K562 (cell line): ENCODE data around the gene GYPC. TPM values are rescaled to one million over a fixed set of nuclear protein-coding genes. Genes with fewer than 3 reads are reported as not detected.
"Not testable (repeated sequence)": the region's sequence is repeated elsewhere in the genome, so short reads cannot be mapped to it uniquely, and the experiment has no call there.

Experiments used
- ATAC-seq: fragments of 200-7000 bp; cut with Tn5 transposase; 3 replicates; pipeline ENCODE4 v1.9.1; 2020; ENCODE audit warnings: moderate library complexity
- BruUV-seq: library from RNA; stranded (reverse); fragments of 400-500 nt; replicated peaks from 2 replicates; lab custom pipeline; 2021; lab: Mats Ljungman, UMichigan
- CTCF ChIA-PET: fragments of 300-600 bp; formaldehyde crosslinking; extraction: SDS; loops from one replicate; lab custom pipeline; 2021; ENCODE audit warnings: low intra/inter-chr PET ratio; lab: Yijun Ruan, JAX
- POLR2A ChIA-PET: fragments of 300-600, 350-650 bp; sonication (Branson Sonifier 250); formaldehyde crosslinking; extraction: SDS; loops from one replicate; lab custom pipeline; 2021; ENCODE audit warnings: antibody characterized with exemption, inconsistent platforms; lab: Yijun Ruan, JAX
- DNase-seq, 4 experiments: peaks; one replicate each; pipeline versions ENCODE4 v3.0.0 to v3.0.0-alpha.2; 2011 to 2018; ENCODE audit warnings: low spot score in 3 of 4, mixed read lengths in 3 of 4; ENCODE audit errors: extremely low read depth in 1 of 4
- FAIRE-seq: peaks from 2 replicates; lab custom pipeline; 2011; peaks lifted over from hg19 to GRCh38; lab: Jason Lieb, UNC
- H2AFZ ChIP-seq: 2 replicates; pipeline ENCODE4 v1.6.0; 2011; ENCODE audit warnings: low read depth, low read length, control low read depth, inconsistent platforms
- H3K27ac ChIP-seq: fragments of 200-600 bp; 3 replicates; pipeline ENCODE4 v1.8.0; 2011; ENCODE audit warnings: low read depth, mild to moderate bottlenecking, control low read depth, inconsistent platforms, low read length, moderate library complexity, mixed read lengths; ENCODE audit errors: extremely low read depth
- H3K27me3 ChIP-seq, 2 experiments: fragments of 300-600 bp in 1 of 2; 2 replicates in 1 of 2; 3 replicates in 1 of 2; pipeline versions ENCODE4 v1.6.0 to v1.8.0; 2011; ENCODE audit warnings: inconsistent platforms in 2 of 2, low read length in 2 of 2, mild to moderate bottlenecking in 1 of 2, mixed read lengths in 1 of 2, moderate library complexity in 1 of 2; ENCODE audit not compliant: control insufficient read depth in 2 of 2, insufficient read depth in 2 of 2
- H3K36me3 ChIP-seq: fragments of 300-600 bp; 3 replicates; pipeline ENCODE4 v1.8.0; 2011; ENCODE audit warnings: mild to moderate bottlenecking, low read length, inconsistent platforms; ENCODE audit not compliant: control insufficient read depth, insufficient read depth
- H3K4me1 ChIP-seq, 2 experiments: fragments of 200-600 bp in 1 of 2; replicated peaks in 1 of 2; 2 replicates in 1 of 2; 3 replicates in 1 of 2; pipeline versions ENCODE4 v1.5.1 to v1.8.0; 2011; ENCODE audit warnings: inconsistent platforms in 2 of 2, low read length in 2 of 2, mild to moderate bottlenecking in 1 of 2, mixed read lengths in 1 of 2, moderate library complexity in 1 of 2; ENCODE audit not compliant: control insufficient read depth in 2 of 2, insufficient read depth in 2 of 2
- H3K4me2 ChIP-seq: 2 replicates; pipeline ENCODE4 v1.6.1; 2011; ENCODE audit warnings: low read length, control low read depth, inconsistent platforms, mixed read lengths; ENCODE audit not compliant: insufficient read depth
- H3K4me3 ChIP-seq: fragments of 200-600 bp; sonication (generic), shearing (Covaris generic); 2 replicates; pipeline ENCODE4 v1.5.1; 2016; ENCODE audit warnings: control low read depth, inconsistent platforms
- H3K79me2 ChIP-seq: fragments of 200-600 bp; 3 replicates; pipeline ENCODE4 v1.8.0; 2011; ENCODE audit warnings: low read length, inconsistent platforms; ENCODE audit not compliant: control insufficient read depth, insufficient read depth
- H3K9ac ChIP-seq, 2 experiments: 2 replicates each; pipeline versions ENCODE4 v1.6.0 to v1.6.1; 2011; ENCODE audit warnings: low read depth in 2 of 2, low read length in 2 of 2, control low read depth in 1 of 2, inconsistent platforms in 1 of 2, mild to moderate bottlenecking in 1 of 2, mixed read lengths in 1 of 2; ENCODE audit not compliant: insufficient read depth in 1 of 2
- H3K9me1 ChIP-seq: one replicate; pipeline ENCODE4 v1.6.0; 2011; ENCODE audit warnings: inconsistent platforms, mild to moderate bottlenecking, low read length, moderate library complexity; ENCODE audit not compliant: control insufficient read depth, insufficient read depth
- H3K9me3 ChIP-seq: replicated peaks from 2 replicates; pipeline ENCODE4 v1.5.1; 2011; ENCODE audit warnings: low read depth, low read length, inconsistent platforms; ENCODE audit not compliant: control insufficient read depth, insufficient read depth
- H4K20me1 ChIP-seq: replicated peaks from 2 replicates; pipeline ENCODE4 v1.6.1; 2011; ENCODE audit warnings: low read length, inconsistent platforms, mixed read lengths; ENCODE audit not compliant: control insufficient read depth, insufficient read depth
- AFF1 ChIP-seq, 2 experiments: fragments of 450-650 bp; IDR thresholded peaks; 2 replicates each; pipeline ENCODE4 v1.6.1; 2018; ENCODE audit warnings: mild to moderate bottlenecking in 2 of 2, low read depth in 1 of 2; ENCODE audit not compliant: partially characterized antibody in 2 of 2
- ATF3 ChIP-seq, 2 experiments: fragments of 450-650 bp in 1 of 2; sonication (generic) in 1 of 2; formaldehyde crosslinking in 1 of 2; IDR thresholded peaks in 1 of 2; conservative IDR thresholded peaks in 1 of 2; 2 replicates each; pipeline versions ENCODE4 v1.6.1 to v1.8.1; 2016 to 2023; ENCODE audit warnings: mild to moderate bottlenecking in 2 of 2, moderate library complexity in 2 of 2, inconsistent platforms in 1 of 2, missing genetic modification reagents in 1 of 2
- CEBPB ChIP-seq: fragments of 450-650 bp; IDR thresholded peaks from 2 replicates; pipeline ENCODE4 v1.6.1; 2016; ENCODE audit warnings: missing genetic modification characterization, missing compliant biosample characterization
- CEBPG ChIP-seq, 3 experiments: fragments of 200-800 bp in 1 of 3; sonication (Bioruptor generic) in 1 of 3; sonication (generic) in 1 of 3; formaldehyde crosslinking in 1 of 3; IDR thresholded peaks in 2 of 3; conservative IDR thresholded peaks in 1 of 3; 2 replicates each; pipeline versions ENCODE4 v1.6.1 to v1.8.0; 2016 to 2022; ENCODE audit warnings: missing compliant biosample characterization in 2 of 3, missing genetic modification characterization in 2 of 3, mild to moderate bottlenecking in 1 of 3, missing genetic modification reagents in 1 of 3
- DACH1 ChIP-seq: fragments of 450-650 bp; IDR thresholded peaks from 2 replicates; pipeline ENCODE4 v1.6.1; 2018; ENCODE audit not compliant: partially characterized antibody
- DPF2 ChIP-seq: fragments of 450-650 bp; IDR thresholded peaks from 2 replicates; pipeline ENCODE4 v1.6.1; 2016
- FOSL1 ChIP-seq: fragments of 200-800 bp; sonication (Bioruptor generic); conservative IDR thresholded peaks from 2 replicates; pipeline ENCODE4 v1.6.1; 2016; ENCODE audit warnings: missing genetic modification characterization, missing compliant biosample characterization
- JUND ChIP-seq, 2 experiments: IDR thresholded peaks; 2 replicates in 1 of 2; 3 replicates in 1 of 2; pipeline ENCODE4 v1.6.1; 2011; ENCODE audit warnings: borderline replicate concordance in 2 of 2, low read depth in 2 of 2, low read length in 2 of 2, improper control_type of control experiment in 1 of 2, missing biosample characterization in 1 of 2, missing genetic modification characterization in 1 of 2, missing genetic modification reagents in 1 of 2
- TEAD4 ChIP-seq, 2 experiments: sonication (generic) in 1 of 2; formaldehyde crosslinking in 1 of 2; IDR thresholded peaks; 2 replicates each; pipeline versions ENCODE4 v1.6.1 to v1.8.0; 2012 to 2022; ENCODE audit warnings: borderline replicate concordance in 1 of 2, inconsistent platforms in 1 of 2, low read length in 1 of 2, mild to moderate bottlenecking in 1 of 2, missing genetic modification reagents in 1 of 2
- TRIM24 ChIP-seq, 2 experiments: fragments of 450-650 bp; IDR thresholded peaks; 2 replicates each; pipeline ENCODE4 v1.6.1; 2016
- ZEB2 ChIP-seq: fragments of 450-650 bp; IDR thresholded peaks from 2 replicates; pipeline ENCODE4 v1.6.1; 2016
- ZNF584 ChIP-seq: fragments of 200-800 bp; sonication (Bioruptor generic); IDR thresholded peaks from 2 replicates; pipeline ENCODE4 v1.6.1; 2016; ENCODE audit warnings: low read depth, mild to moderate bottlenecking, missing genetic modification characterization, missing compliant biosample characterization
- ZNF766 ChIP-seq: fragments of 200-800 bp; sonication (Bioruptor generic); conservative IDR thresholded peaks from 2 replicates; pipeline ENCODE4 v1.6.1; 2016; ENCODE audit warnings: missing genetic modification characterization, missing compliant biosample characterization
- WGBS: fragments of 100-300 bp; shearing (Covaris generic); methylation state at CpG from one replicate; pipeline ENCODE4 v1.1.6; 2016; ENCODE audit warnings: low coverage, mixed read lengths; ENCODE audit not compliant: insufficient coverage; ENCODE audit errors: missing lambda C conversion rate; 5-methylcytosine and 5-hydroxymethylcytosine counted together
- in situ Hi-C: fragments of 300-500 bp; cut with MboI; formaldehyde crosslinking; loops from 4 replicates; pipeline ENCODE4 v1.15.0; 2018; ENCODE audit warnings: inconsistent platforms, mixed read lengths
- intact Hi-C: fragments of 100-400 bp; cut with micrococcal nuclease; formaldehyde crosslinking; loops from 2 replicates; pipeline ENCODE4 v1.14.2; 2022
- polyA plus RNA-seq, 8 experiments: library from polyadenylated mRNA; depleted of rRNA in 4 of 8; stranded (reverse) in 5 of 8; unstranded in 3 of 8; fragments of >200 nt; fragmentation: Nextera tagmentation in 2 of 8; fragmentation: Illumina TruSeq in 1 of 8; extraction: Ambion mirVana in 2 of 8; extraction: Trizol in 1 of 8; gene quantifications; 2 replicates each; pipeline versions ENCODE4 v1.2.1 to v1.2.3, GENCODE V29; 2011 to 2014; ENCODE audit warnings: inconsistent platforms in 1 of 8, missing spikeins in 1 of 8
- total RNA-seq, 7 experiments: library from RNA; depleted of rRNA in 6 of 7; stranded (reverse); fragments of >200 nt in 6 of 7; fragmentation: Illumina TruSeq in 2 of 7; extraction: Trizol in 2 of 7; gene quantifications; 2 replicates each; pipeline versions ENCODE4 v1.2.1 to v1.2.3, GENCODE V29; 2011 to 2021; ENCODE audit warnings: low replicate concordance in 1 of 7

Gene GYPC
- total and polyA plus RNA-seq, 9 of the 15 experiments (the other 6 are each of a cell fraction or from before 2014, with no cell fraction given), result 50.6 to 282 (median 194) TPM

GRCh38 chr2:126647714-126648344 is 8.1 kb upstream of the GYPC start:
- H4K20me1 ChIP-seq; H3K36me3 ChIP-seq; BruUV-seq; H3K4me3 ChIP-seq; in situ Hi-C loops; H3K79me2 ChIP-seq; ATAC-seq; FAIRE-seq; H3K9ac ChIP-seq; H2AFZ ChIP-seq; DNase-seq; H3K9me1 ChIP-seq; CTCF ChIA-PET; H3K27me3 ChIP-seq; POLR2A ChIA-PET; TF ChIP-seq JUND (tag; IDR thresholded peaks at IDR 0.05; ENCODE audit: borderline replicate concordance, low read depth, low read length); ATF3 (CRISPR knock-in tag; conservative IDR thresholded peaks at IDR 0.05); TEAD4 (CRISPR knock-in tag; IDR thresholded peaks at IDR 0.05; ENCODE audit: borderline replicate concordance): not testable (repeated sequence)
- H3K9me3 ChIP-seq, result peaks cover 10% of the 10 kb centered on the region; the same call in 1 of the 2 replicates
- peak overlapping the region; percentile 70 for H3K27ac ChIP-seq
- H3K4me1 ChIP-seq, result peaks cover 22 to 84% of the 10 kb centered on the region in 2 experiments
- peak overlapping the region; percentile 68 for H3K4me2 ChIP-seq
- intact Hi-C loops, result loop anchor here (10.0 kb wide), 1 partner anchor 1547 kb away; no protein-coding TSS in a partner anchor
- 100% methylated on average over 1 of the region's 1 CpG for WGBS
- peak; percentile 80 for TF ChIP-seq FOSL1
- TF ChIP-seq JUND (IDR thresholded peaks at IDR 0.05; ENCODE audit: borderline replicate concordance, low read depth, low read length), result peak; percentile 49; the same call in 1 of the 2 replicates
- TF ChIP-seq AFF1 (IDR thresholded peaks at IDR 0.05; ENCODE audit: low read depth in 1 of 2, partially characterized antibody in 2 of 2), result peak in 1 of 2 experiments; percentile 41
- TF ChIP-seq DACH1, result peak; percentile 38
- 0 out of 2 replicates have a peak, but pooled peaks have one; percentile 79 for TF ChIP-seq DPF2
- peak; percentile 51; the same call in 1 of the 2 replicates for TF ChIP-seq CEBPB (tag)
- TF ChIP-seq ZNF766 (CRISPR knock-in tag), result peak; percentile 56; the same call in 1 of the 2 replicates
- peak; percentile 85 for TF ChIP-seq ATF3 (IDR thresholded peaks at IDR 0.05)
- peak; percentile 52; the same call in 1 of the 2 replicates for TF ChIP-seq CEBPG (CRISPR knock-in tag; IDR thresholded peaks at IDR 0.05)
- TF ChIP-seq CEBPG (tag; conservative IDR thresholded peaks at IDR 0.05 in 1 of 2, IDR thresholded peaks at IDR 0.05 in 1 of 2), result peak; percentile 39 to 57; a peak in 3 of 4 replicates
- 0 out of 4 replicates have a peak, but pooled peaks of 1 of the 2 experiments have one; percentile 28 for TF ChIP-seq TRIM24 (IDR thresholded peaks at IDR 0.05)
- peak; percentile 64; the same call in 1 of the 2 replicates for TF ChIP-seq ZEB2
- 0 out of 2 replicates have a peak, but pooled peaks have one; percentile 36 for TF ChIP-seq ZNF584 (CRISPR knock-in tag)
- TF ChIP-seq TEAD4 (IDR thresholded peaks at IDR 0.05; ENCODE audit: low read length), result 0 out of 2 replicates have a peak, but pooled peaks have one; percentile 49
